Peyer's patch (tissue), 4 donors: ENCODE data around the gene RXRA. TPM values are rescaled to one million over a fixed set of nuclear protein-coding genes. Genes with fewer than 3 reads are reported as not detected.

Experiments
- DNase-seq, 3 donors: peaks; one replicate each; pipeline ENCODE4 v3.0.0-alpha.2; 2017 to 2019
- H3K27ac ChIP-seq, 4 donors: fragments of 200-600 bp; sonication (generic); one replicate each; pipeline ENCODE4 v1.5.1; 2016 to 2019
- H3K27me3 ChIP-seq, 2 donors: fragments of 200-600 bp; sonication (generic); one replicate each; pipeline ENCODE4 v1.5.1; 2019
- H3K36me3 ChIP-seq, 3 donors: fragments of 200-600 bp; sonication (generic); one replicate each; pipeline ENCODE4 v1.5.1; 2016 to 2019
- H3K4me1 ChIP-seq, 4 donors: fragments of 200-600 bp; sonication (generic); one replicate each; pipeline ENCODE4 v1.5.1; 2016 to 2019
- H3K4me3 ChIP-seq, 4 donors: fragments of 200-600 bp; sonication (generic); 1 replicate in 3 of 4; 2 replicates in 1 of 4; pipeline ENCODE4 v1.5.1; 2016 to 2019; ENCODE audit warnings: mild to moderate bottlenecking in 1 of 4
- H3K9me3 ChIP-seq, 4 donors: fragments of 200-600 bp; sonication (generic); one replicate each; pipeline ENCODE4 v1.5.1; 2016 to 2019; ENCODE audit warnings: mild to moderate bottlenecking in 1 of 4
- CTCF ChIP-seq, 6 experiments: fragments of 450-650 bp in 4 of 6; fragments of 200-600 bp in 2 of 6; sonication (generic) in 1 of 6; IDR thresholded peaks; one replicate each; pipeline ENCODE4 v1.5.1; 2017 to 2019; ENCODE audit warnings: antibody characterized with exemption in 6 of 6, mild to moderate bottlenecking in 3 of 6, moderate library complexity in 1 of 6
- POLR2A ChIP-seq, 2 donors: fragments of 450-650 bp; IDR thresholded peaks; one replicate each; pipeline ENCODE4 v1.5.1; 2017; ENCODE audit warnings: antibody characterized with exemption in 2 of 2, mild to moderate bottlenecking in 2 of 2, moderate library complexity in 2 of 2
- total RNA-seq, 4 donors: library from RNA; depleted of rRNA; stranded (reverse); fragments of >200 nt; gene quantifications; one replicate each; pipeline ENCODE4 v1.1.0, GENCODE V29; 2016

Gene RXRA
- total RNA-seq, 4 donors from 2014 or later: 54.5 to 83.6 (median 65.4) TPM

GRCh38 chr9:134389642-134390041 lies 63.4 kb downstream of the RXRA start:
- TF ChIP-seq CTCF (IDR thresholded peaks at IDR 0.05): no peak
- no peak for TF ChIP-seq POLR2A (IDR thresholded peaks at IDR 0.05)
- H3K4me3 ChIP-seq: no peak overlapping the region
- no peak overlapping the region for H3K27ac ChIP-seq
- H3K4me1 ChIP-seq: peaks cover 0 to 85% (median 33%) of the 10 kb centered on the region in 4 donors
- no peaks in the 10 kb centered on the region for H3K36me3 ChIP-seq
- no peak for DNase-seq
- H3K27me3 ChIP-seq: no peaks in the 10 kb centered on the region
- H3K9me3 ChIP-seq: no peaks in the 10 kb centered on the region

GRCh38 chr9:134390537-134390936 lies 64.3 kb downstream of the RXRA start:
- peak in 2 of 3 donors; percentile 83 to 85 for DNase-seq
- Histone ChIP-seq H3K36me3 (no peaks in the 10 kb centered on the region), H3K9me3 (no peaks in the 10 kb centered on the region), H3K4me3 (peak overlapping the region in 1 of 4 donors; percentile 31), H3K4me1 (peaks cover 0 to 86% (median 35%) of the 10 kb centered on the region in 4 donors), H3K27me3 (no peaks in the 10 kb centered on the region), H3K27ac (peak overlapping the region in 2 of 4 donors; percentile 23 to 82)
- TF ChIP-seq CTCF (IDR thresholded peaks at IDR 0.05) (no peak), POLR2A (IDR thresholded peaks at IDR 0.05) (no peak)

- Histone ChIP-seq H3K4me3 (peak overlapping the region in 2 of 4 donors; percentile 8 to 31), H3K27ac (peak overlapping the region in 3 of 4 donors; percentile 23 to 82 (median 68)), H3K36me3 (no peaks in the 10 kb centered on the region), H3K27me3 (no peaks in the 10 kb centered on the region), H3K4me1 (peaks cover 0 to 86% (median 37%) of the 10 kb centered on the region in 4 donors), H3K9me3 (no peaks in the 10 kb centered on the region)
- no peak for TF ChIP-seq CTCF (IDR thresholded peaks at IDR 0.05)
- no peak for TF ChIP-seq POLR2A (IDR thresholded peaks at IDR 0.05)
- no peak for DNase-seq
These were observed 64.7 kb downstream of the RXRA start for GRCh38 chr9:134390947-134391318.

GRCh38 chr9:134391319-134392231 lies 65.3 kb downstream of the RXRA start:
- no peak for TF ChIP-seq POLR2A (IDR thresholded peaks at IDR 0.05)
- no peak for TF ChIP-seq CTCF (IDR thresholded peaks at IDR 0.05)
- DNase-seq: peak in 2 of 3 donors; percentile 81 to 84
- H3K9me3 ChIP-seq: no peaks in the 10 kb centered on the region
- H3K4me1 ChIP-seq: peaks cover 0 to 86% (median 40%) of the 10 kb centered on the region in 4 donors
- no peaks in the 10 kb centered on the region for H3K36me3 ChIP-seq
- H3K27me3 ChIP-seq: no peaks in the 10 kb centered on the region
- H3K4me3 ChIP-seq: peak overlapping the region in 2 of 4 donors; percentile 8 to 31
- peak overlapping the region; percentile 14 to 82 (median 52) for H3K27ac ChIP-seq

- TF ChIP-seq CTCF (IDR thresholded peaks at IDR 0.05) (no peak), POLR2A (IDR thresholded peaks at IDR 0.05) (no peak)
- Histone ChIP-seq H3K4me3 (no peak overlapping the region), H3K27ac (peak overlapping the region in 1 of 4 donors; percentile 82), H3K4me1 (peaks cover 0 to 82% (median 48%) of the 10 kb centered on the region in 4 donors), H3K36me3 (no peaks in the 10 kb centered on the region), H3K9me3 (no peaks in the 10 kb centered on the region), H3K27me3 (no peaks in the 10 kb centered on the region)
- DNase-seq: no peak
These were observed 66.6 kb downstream of the RXRA start for GRCh38 chr9:134392900-134393299.
